Neutrophil (primary cell): ENCODE measurements around the gene RASSF8.
"Not testable (repeated sequence)": the region's sequence is repeated elsewhere in the genome, so short reads cannot be mapped to it uniquely, and the experiment has no call there.

Source experiments
- H3K27ac ChIP-seq: fragments of 200-600 bp; sonication (generic); 2 replicates; pipeline ENCODE4 v1.5.1; 2016; ENCODE audit warnings: mild to moderate bottlenecking, moderate library complexity
- H3K27me3 ChIP-seq: fragments of 200-600 bp; sonication (generic); 2 replicates; pipeline ENCODE4 v1.6.0; 2016; ENCODE audit warnings: mild to moderate bottlenecking
- H3K36me3 ChIP-seq: fragments of 200-600 bp; sonication (generic); 2 replicates; pipeline ENCODE4 v1.5.1; 2017
- H3K4me1 ChIP-seq, 2 experiments: fragments of 200-600 bp in 1 of 2; sonication (generic) in 1 of 2; 1 replicate in 1 of 2; 2 replicates in 1 of 2; pipeline versions ENCODE4 v1.5.1 to v1.6.1; 2013 to 2016; ENCODE audit warnings: low read depth in 1 of 2, low read length in 1 of 2, mild to moderate bottlenecking in 1 of 2, moderate library complexity in 1 of 2; ENCODE audit not compliant: control insufficient read depth in 1 of 2, insufficient read depth in 1 of 2
- H3K4me3 ChIP-seq, 2 experiments: fragments of 200-600 bp in 1 of 2; sonication (generic) in 1 of 2; 1 replicate in 1 of 2; 2 replicates in 1 of 2; pipeline ENCODE4 v1.5.1; 2013 to 2016; ENCODE audit warnings: low read depth in 1 of 2, low read length in 1 of 2, mild to moderate bottlenecking in 1 of 2, moderate library complexity in 1 of 2
- H3K9me3 ChIP-seq: fragments of 200-600 bp; sonication (generic); 2 replicates; pipeline ENCODE4 v1.5.1; 2016
- CTCF ChIP-seq: fragments of 200-600 bp; sonication (generic); IDR thresholded peaks from 2 replicates; pipeline ENCODE4 v1.5.1; 2016; ENCODE audit warnings: antibody characterized with exemption

The RASSF8 gene

GRCh38 chr12:26052652-26053051, 94.2 kb downstream of the RASSF8 start:
- no peak overlapping the region for H3K27ac ChIP-seq
- no peaks in the 10 kb centered on the region for H3K27me3 ChIP-seq

GRCh38 chr12:26054383-26054782, 95.9 kb downstream of the RASSF8 start:
- H3K9me3 ChIP-seq: no peaks in the 10 kb centered on the region
- no peak for TF ChIP-seq CTCF
- no peaks in the 10 kb centered on the region for H3K36me3 ChIP-seq
- H3K4me1 ChIP-seq: no peaks in the 10 kb centered on the region
- H3K27me3 ChIP-seq: no peaks in the 10 kb centered on the region
- no peak overlapping the region for H3K27ac ChIP-seq
- H3K4me3 ChIP-seq: no peak overlapping the region

More at GRCh38 chr12:26052652-26053051, 94.2 kb downstream of the RASSF8 start:
- no peak for TF ChIP-seq CTCF
- Histone ChIP-seq H3K4me1 (no peaks in the 10 kb centered on the region), H3K4me3 (no peak overlapping the region), H3K36me3 (no peaks in the 10 kb centered on the region), H3K9me3 (no peaks in the 10 kb centered on the region)

- Histone ChIP-seq H3K36me3 (no peaks in the 10 kb centered on the region), H3K4me1 (no peaks in the 10 kb centered on the region), H3K4me3 (no peak overlapping the region), H3K27ac (no peak overlapping the region), H3K27me3 (no peaks in the 10 kb centered on the region), H3K9me3 (no peaks in the 10 kb centered on the region)
- no peak for TF ChIP-seq CTCF
Observed at GRCh38 chr12:26055087-26055486, 96.6 kb downstream of the RASSF8 start.

GRCh38 chr12:26056335-26056734, 97.9 kb downstream of the RASSF8 start:
- no peaks in the 10 kb centered on the region for H3K36me3 ChIP-seq
- no peak overlapping the region for H3K4me3 ChIP-seq
- no peaks in the 10 kb centered on the region for H3K27me3 ChIP-seq
- TF ChIP-seq CTCF: no peak
- H3K4me1 ChIP-seq: no peaks in the 10 kb centered on the region
- H3K9me3 ChIP-seq: no peaks in the 10 kb centered on the region
- H3K27ac ChIP-seq: no peak overlapping the region

- H3K9me3 ChIP-seq, H3K27ac ChIP-seq, H3K27me3 ChIP-seq, H3K4me1 ChIP-seq, H3K4me3 ChIP-seq, H3K36me3 ChIP-seq: not testable (repeated sequence)
Observed at GRCh38 chr12:26057271-26057670, 98.8 kb downstream of the RASSF8 start.

GRCh38 chr12:26058308-26058707, 99.8 kb downstream of the RASSF8 start:
- H3K27ac ChIP-seq: no peak overlapping the region
- no peaks in the 10 kb centered on the region for H3K4me1 ChIP-seq
- no peaks in the 10 kb centered on the region for H3K36me3 ChIP-seq
- H3K27me3 ChIP-seq: no peaks in the 10 kb centered on the region
- no peak for TF ChIP-seq CTCF
- H3K4me3 ChIP-seq: no peak overlapping the region
- no peaks in the 10 kb centered on the region for H3K9me3 ChIP-seq
